ENCODE results near the gene RAD21L1.
A peak's percentile ranks its signal among the peaks of the same experiment; 100 is the strongest.

Gene RAD21L1

DNA sequence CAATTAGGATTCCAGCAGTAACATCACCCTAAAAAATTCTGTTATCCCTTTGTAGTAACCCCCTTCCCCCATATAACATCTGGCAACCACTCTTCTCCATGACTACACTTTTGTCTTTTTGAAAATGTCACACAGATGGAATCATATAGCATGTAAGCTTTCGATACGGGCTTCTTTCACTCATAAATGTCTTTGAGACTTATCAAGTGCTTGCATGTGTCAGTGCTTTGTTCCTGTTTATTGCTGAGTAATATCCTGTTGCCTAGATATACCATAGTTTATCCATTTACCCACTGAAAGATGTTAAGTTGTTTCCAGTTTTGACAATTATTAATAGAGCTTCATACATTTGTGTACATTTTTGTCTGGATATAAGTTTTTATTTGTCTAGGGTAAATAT lies 29.8 kb downstream of the RAD21L1 start:
- no peak overlapping the region for H3K27ac ChIP-seq
- H2AFZ ChIP-seq (ENCODE audit: low read depth) = no peak overlapping the region
- H3K27me3 ChIP-seq (ENCODE audit: insufficient read depth, low read depth) = no peaks in the 10 kb centered on the region
- TF ChIP-seq, protein P1, sequence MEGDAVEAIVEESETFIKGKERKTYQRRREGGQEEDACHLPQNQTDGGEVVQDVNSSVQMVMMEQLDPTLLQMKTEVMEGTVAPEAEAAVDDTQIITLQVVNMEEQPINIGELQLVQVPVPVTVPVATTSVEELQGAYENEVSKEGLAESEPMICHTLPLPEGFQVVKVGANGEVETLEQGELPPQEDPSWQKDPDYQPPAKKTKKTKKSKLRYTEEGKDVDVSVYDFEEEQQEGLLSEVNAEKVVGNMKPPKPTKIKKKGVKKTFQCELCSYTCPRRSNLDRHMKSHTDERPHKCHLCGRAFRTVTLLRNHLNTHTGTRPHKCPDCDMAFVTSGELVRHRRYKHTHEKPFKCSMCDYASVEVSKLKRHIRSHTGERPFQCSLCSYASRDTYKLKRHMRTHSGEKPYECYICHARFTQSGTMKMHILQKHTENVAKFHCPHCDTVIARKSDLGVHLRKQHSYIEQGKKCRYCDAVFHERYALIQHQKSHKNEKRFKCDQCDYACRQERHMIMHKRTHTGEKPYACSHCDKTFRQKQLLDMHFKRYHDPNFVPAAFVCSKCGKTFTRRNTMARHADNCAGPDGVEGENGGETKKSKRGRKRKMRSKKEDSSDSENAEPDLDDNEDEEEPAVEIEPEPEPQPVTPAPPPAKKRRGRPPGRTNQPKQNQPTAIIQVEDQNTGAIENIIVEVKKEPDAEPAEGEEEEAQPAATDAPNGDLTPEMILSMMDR (conservative IDR thresholded peaks at IDR 0.05; ENCODE audit: low read depth, low read length) = no peak
- no peak overlapping the region for H3K9ac ChIP-seq
- H3K4me1 ChIP-seq (ENCODE audit: low read depth, poor library complexity, severe bottlenecking) = no peaks in the 10 kb centered on the region
- H3K79me2 ChIP-seq (ENCODE audit: insufficient read depth, low read depth) = no peaks in the 10 kb centered on the region
- H3K36me3 ChIP-seq (ENCODE audit: insufficient read depth) = no peaks in the 10 kb centered on the region
- no peak overlapping the region for H3K4me3 ChIP-seq (IDR thresholded peaks at IDR 0.05; ENCODE audit: insufficient read depth, low read depth, low read length)
- H3K4me2 ChIP-seq = no peak overlapping the region
- no peaks in the 10 kb centered on the region for H4K20me1 ChIP-seq (ENCODE audit: insufficient read depth)

DNA sequence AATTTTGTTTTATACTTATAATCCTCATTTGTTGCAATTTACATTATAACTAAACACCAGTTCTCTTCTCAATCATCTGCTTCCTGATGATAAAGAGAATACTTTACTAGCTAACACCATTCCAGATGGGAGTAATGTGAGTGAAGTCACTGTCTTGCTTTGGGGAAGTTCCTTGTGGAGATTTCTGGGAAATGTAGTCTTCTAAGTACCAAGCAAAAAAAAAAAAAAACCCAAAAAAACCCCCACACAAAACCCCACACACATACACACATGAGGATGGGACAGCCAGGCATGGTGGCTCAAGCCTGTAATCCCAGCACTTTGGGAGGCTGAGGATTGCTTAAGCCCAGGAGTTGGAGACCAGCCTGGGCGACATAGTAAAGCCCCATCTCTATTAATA lies 38.0 kb downstream of the RAD21L1 start:
- no peaks in the 10 kb centered on the region for H3K27me3 ChIP-seq (ENCODE audit: insufficient read depth, low read depth)
- TF ChIP-seq, protein P1 (conservative IDR thresholded peaks at IDR 0.05; ENCODE audit: low read depth, low read length) = no peak
- no peak overlapping the region for H3K4me2 ChIP-seq

DNA sequence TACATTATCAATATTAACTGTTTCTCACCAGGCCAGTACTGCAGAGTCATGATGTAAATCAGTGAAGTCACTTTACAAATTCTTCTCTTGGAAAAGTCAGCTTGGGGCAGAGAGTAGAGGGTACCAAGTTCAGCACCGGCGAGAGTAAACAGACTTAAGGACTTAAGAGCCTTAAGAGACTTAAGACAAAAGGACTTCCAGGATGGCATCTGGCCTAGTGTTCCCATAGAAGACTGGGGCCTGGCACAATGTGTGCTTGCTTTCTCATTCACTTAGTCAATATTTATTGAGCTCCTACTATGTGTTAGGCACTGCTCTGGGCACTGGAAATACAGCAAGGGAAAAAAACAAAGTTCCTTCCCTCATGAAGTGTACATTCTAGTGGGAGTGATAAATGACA lies 38.9 kb downstream of the RAD21L1 start:
- Histone ChIP-seq H3K4me2 (no peak overlapping the region; the same call in 1 of the 2 replicates), H3K4me3 (IDR thresholded peaks at IDR 0.05; ENCODE audit: insufficient read depth, low read depth, low read length) (no peak overlapping the region), H3K79me2 (ENCODE audit: insufficient read depth, low read depth) (no peaks in the 10 kb centered on the region), H3K4me1 (ENCODE audit: low read depth, poor library complexity, severe bottlenecking) (peaks cover 11% of the 10 kb centered on the region), H3K27me3 (ENCODE audit: insufficient read depth, low read depth) (no peaks in the 10 kb centered on the region), H3K36me3 (ENCODE audit: insufficient read depth) (no peaks in the 10 kb centered on the region), H4K20me1 (ENCODE audit: insufficient read depth) (no peaks in the 10 kb centered on the region), H2AFZ (ENCODE audit: low read depth) (no peak overlapping the region; the same call in 1 of the 2 replicates), H3K9ac (no peak overlapping the region), H3K27ac (no peak overlapping the region)
- TF ChIP-seq, protein P1 (conservative IDR thresholded peaks at IDR 0.05; ENCODE audit: low read depth, low read length) = no peak

More for the DNA sequence above, 38.0 kb downstream of the RAD21L1 start:
- Histone ChIP-seq H3K27ac (no peak overlapping the region), H3K36me3 (ENCODE audit: insufficient read depth) (no peaks in the 10 kb centered on the region), H3K4me3 (IDR thresholded peaks at IDR 0.05; ENCODE audit: insufficient read depth, low read depth, low read length) (no peak overlapping the region), H3K79me2 (ENCODE audit: insufficient read depth, low read depth) (no peaks in the 10 kb centered on the region), H3K4me1 (ENCODE audit: low read depth, poor library complexity, severe bottlenecking) (peaks cover 11% of the 10 kb centered on the region), H4K20me1 (ENCODE audit: insufficient read depth) (no peaks in the 10 kb centered on the region), H3K9ac (no peak overlapping the region), H2AFZ (ENCODE audit: low read depth) (no peak overlapping the region)

DNA sequence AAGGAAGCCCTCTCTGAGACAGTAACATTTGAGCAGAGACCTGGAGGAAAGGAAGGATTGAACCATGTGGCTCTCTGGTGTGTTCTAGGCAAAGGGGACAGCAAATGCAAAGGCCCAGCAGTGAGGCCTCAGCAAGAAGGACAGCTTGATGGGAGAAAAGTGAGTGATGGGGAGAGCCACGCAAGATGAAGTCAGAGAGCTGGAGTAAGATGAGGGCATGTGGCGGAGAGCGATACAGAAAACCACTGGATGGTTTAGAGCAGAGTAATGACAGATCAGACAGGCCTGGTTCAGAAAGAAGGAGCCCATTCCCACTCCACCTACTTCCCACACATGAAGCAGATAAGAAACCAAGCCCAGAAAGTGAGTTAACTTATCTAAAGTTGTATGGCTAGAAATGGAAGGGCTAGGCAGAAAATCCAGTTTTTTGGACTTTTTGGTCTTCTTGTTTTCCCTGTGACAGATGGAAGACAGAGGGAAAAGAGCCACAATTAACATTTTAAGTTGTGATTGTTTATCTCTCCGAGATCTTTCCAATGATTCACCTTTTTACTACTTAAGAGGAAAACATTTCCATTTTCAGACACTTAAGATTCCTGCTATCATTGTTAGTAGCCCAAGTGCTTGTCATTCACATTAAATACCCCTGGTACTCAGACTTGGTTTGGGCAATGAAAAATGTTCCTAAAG lies 39.5 kb downstream of the RAD21L1 start:
- H3K79me2 ChIP-seq (ENCODE audit: insufficient read depth, low read depth) = no peaks in the 10 kb centered on the region
- H3K4me3 ChIP-seq (IDR thresholded peaks at IDR 0.05; ENCODE audit: insufficient read depth, low read depth, low read length) = no peak overlapping the region
- H3K27ac ChIP-seq = no peak overlapping the region
- H3K4me2 ChIP-seq = peak overlapping the region; percentile 41
- H4K20me1 ChIP-seq (ENCODE audit: insufficient read depth) = no peaks in the 10 kb centered on the region
- H3K27me3 ChIP-seq (ENCODE audit: insufficient read depth, low read depth) = no peaks in the 10 kb centered on the region
- H3K36me3 ChIP-seq (ENCODE audit: insufficient read depth) = no peaks in the 10 kb centered on the region
- TF ChIP-seq, protein P1 (conservative IDR thresholded peaks at IDR 0.05; ENCODE audit: low read depth, low read length) = no peak
- H2AFZ ChIP-seq (ENCODE audit: low read depth) = peak overlapping the region; percentile 89
- H3K9ac ChIP-seq = peak overlapping the region; percentile 12; the same call in 1 of the 2 replicates
- H3K4me1 ChIP-seq (ENCODE audit: low read depth, poor library complexity, severe bottlenecking) = peaks cover 11% of the 10 kb centered on the region
